Neural cell (in vitro differentiated cells): ENCODE results near the gene NHSL2. TPM values are rescaled to one million over a fixed set of nuclear protein-coding genes. Genes with fewer than 3 reads are reported as not detected.

Source experiments
- H2AFZ ChIP-seq: fragments of 200-600, 300-800 bp; sonication (generic), shearing (Covaris generic); 2 replicates; pipeline ENCODE4 v1.6.0; 2014; ENCODE audit warnings: low read depth, mild to moderate bottlenecking, antibody characterized with exemption, low read length, moderate library complexity
- H3F3A ChIP-seq: fragments of 200-600 bp; shearing (Covaris generic); 2 replicates; pipeline ENCODE4 v1.6.1; 2016; ENCODE audit warnings: mild to moderate bottlenecking, moderate library complexity, mixed read lengths, antibody characterized with exemption, low read length; ENCODE audit not compliant: insufficient read depth, poor library complexity, severe bottlenecking
- H3K27ac ChIP-seq: fragments of 200-600, 300-800 bp; sonication (generic), shearing (Covaris generic); 2 replicates; pipeline ENCODE4 v1.5.1; 2014; ENCODE audit warnings: mild to moderate bottlenecking, low read length, moderate library complexity
- H3K27me3 ChIP-seq: fragments of 300-800, 200-600 bp; sonication (generic), shearing (Covaris generic); 2 replicates; pipeline ENCODE4 v1.6.0; 2014; ENCODE audit warnings: mild to moderate bottlenecking, low read depth, low read length, moderate library complexity; ENCODE audit not compliant: insufficient read depth
- H3K36me3 ChIP-seq: fragments of 300-800, 200-600 bp; sonication (generic), shearing (Covaris generic); 2 replicates; pipeline ENCODE4 v1.5.1; 2014; ENCODE audit warnings: mild to moderate bottlenecking, antibody characterized with exemption, low read length, moderate library complexity; ENCODE audit not compliant: insufficient read depth
- H3K4me2 ChIP-seq: fragments of 300-800, 200-600 bp; sonication (generic), shearing (Covaris generic); 2 replicates; pipeline ENCODE4 v1.6.0; 2014; ENCODE audit warnings: mild to moderate bottlenecking, low read length
- H3K4me3 ChIP-seq: fragments of 300-800, 200-600 bp; sonication (generic), shearing (Covaris generic); 2 replicates; pipeline ENCODE4 v1.5.1; 2014; ENCODE audit warnings: mild to moderate bottlenecking, low read length, moderate library complexity
- H3K79me2 ChIP-seq: fragments of 200-600 bp; shearing (Covaris generic); replicated peaks from 2 replicates; pipeline ENCODE4 v1.6.0; 2014; ENCODE audit warnings: mild to moderate bottlenecking, low read length, moderate library complexity; ENCODE audit not compliant: insufficient read depth
- H3K9ac ChIP-seq: fragments of 300-800, 200-600 bp; sonication (generic), shearing (Covaris generic); 2 replicates; pipeline ENCODE4 v1.6.1; 2016; ENCODE audit warnings: mild to moderate bottlenecking, low read length, mixed read lengths
- H3K9me2 ChIP-seq: fragments of 200-600 bp; shearing (Covaris generic); 2 replicates; pipeline ENCODE4 v1.6.1; 2016; ENCODE audit warnings: mild to moderate bottlenecking, low read length, mixed read lengths; ENCODE audit not compliant: insufficient read depth
- H3K9me3 ChIP-seq: fragments of 200-600, 300-800 bp; sonication (generic), shearing (Covaris generic); 2 replicates; pipeline ENCODE4 v1.6.1; 2016; ENCODE audit warnings: mild to moderate bottlenecking, mixed run types, low read length, moderate library complexity, mixed read lengths
- H4K20me1 ChIP-seq: fragments of 200-600 bp; shearing (Covaris generic); 2 replicates; pipeline ENCODE4 v1.6.1; 2016; ENCODE audit warnings: mild to moderate bottlenecking, mixed run types; ENCODE audit not compliant: insufficient read depth
- EP300 ChIP-seq: fragments of 450-650 bp; conservative IDR thresholded peaks from 2 replicates; pipeline ENCODE4 v1.6.1; 2014; ENCODE audit warnings: antibody characterized with exemption, mild to moderate bottlenecking, moderate library complexity; ENCODE audit not compliant: poor library complexity, severe bottlenecking
- EZH2 ChIP-seq: fragments of 200-600, 300-800 bp; shearing (Covaris generic), sonication (generic); IDR thresholded peaks from 2 replicates; pipeline ENCODE4 v1.6.1; 2014; ENCODE audit warnings: antibody characterized with exemption, low read length, borderline replicate concordance, mild to moderate bottlenecking; ENCODE audit not compliant: insufficient read depth, poor library complexity, severe bottlenecking
- MXI1 ChIP-seq: fragments of 450-650 bp; conservative IDR thresholded peaks from 2 replicates; pipeline ENCODE4 v1.6.1; 2014; ENCODE audit warnings: antibody characterized with exemption, mild to moderate bottlenecking; ENCODE audit not compliant: poor library complexity, severe bottlenecking
- POLR2AphosphoS5 ChIP-seq: IDR thresholded peaks from 2 replicates; pipeline ENCODE4 v1.6.1; 2012
- RAD21 ChIP-seq: fragments of 450-650 bp; conservative IDR thresholded peaks from 2 replicates; pipeline ENCODE4 v1.6.1; 2014; ENCODE audit warnings: antibody characterized with exemption, mild to moderate bottlenecking, moderate library complexity
- SMC3 ChIP-seq: fragments of 450-650 bp; conservative IDR thresholded peaks from 2 replicates; pipeline ENCODE4 v1.6.1; 2014; ENCODE audit warnings: antibody characterized with exemption, mild to moderate bottlenecking, moderate library complexity; ENCODE audit not compliant: poor library complexity
- TAF1 ChIP-seq: IDR thresholded peaks from 2 replicates; pipeline ENCODE4 v1.6.1; 2012; ENCODE audit warnings: low read depth
- polyA plus RNA-seq: library from polyadenylated mRNA; depleted of rRNA; stranded (reverse); fragments of >200 nt; gene quantifications from 2 replicates; pipeline ENCODE4 v1.2.3, GENCODE V29; 2014
- TF ChIP-seq, protein P1 (sequence below): IDR thresholded peaks from 2 replicates; pipeline ENCODE4 v1.6.1; 2012; ENCODE audit warnings: borderline replicate concordance
- TF ChIP-seq, protein P2 (sequence below): fragments of 450-650 bp; IDR thresholded peaks from 2 replicates; pipeline ENCODE4 v1.5.1; 2014; ENCODE audit warnings: antibody characterized with exemption, mild to moderate bottlenecking, moderate library complexity; ENCODE audit not compliant: poor library complexity, severe bottlenecking

Gene NHSL2
- polyA plus RNA-seq, 1 donor from 2014 or later, result 0.87 TPM

DNA sequence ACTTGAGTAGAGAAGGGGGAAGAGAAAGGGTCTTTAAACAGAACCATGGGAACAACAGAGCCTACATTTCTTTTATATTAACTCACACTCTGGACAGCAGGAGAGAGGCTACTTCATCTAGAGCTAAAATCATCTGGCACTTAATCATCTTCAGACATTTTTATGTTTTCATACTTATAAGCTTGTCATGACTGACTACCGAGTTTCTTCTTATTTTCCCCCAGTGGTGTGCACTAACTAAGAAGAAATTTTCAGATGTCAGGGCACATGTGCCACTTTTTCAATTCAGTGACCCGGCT lies 232.9 kb downstream of the NHSL2 start:
- Histone ChIP-seq H3K79me2 (no peaks in the 10 kb centered on the region), H3K4me2 (no peak overlapping the region), H3K27ac (peak overlapping the region; percentile 90), H3K4me3 (peak overlapping the region; percentile 50), H3F3A (no peaks in the 10 kb centered on the region), H3K9me2 (no peaks in the 10 kb centered on the region), H2AFZ (no peak overlapping the region), H3K9ac (no peak overlapping the region), H3K27me3 (no peaks in the 10 kb centered on the region), H3K36me3 (no peaks in the 10 kb centered on the region), H3K9me3 (no peaks in the 10 kb centered on the region), H4K20me1 (no peaks in the 10 kb centered on the region)
- TF ChIP-seq SMC3 (no peak), MXI1 (no peak), EP300 (no peak), RAD21 (no peak), TAF1 (no peak), POLR2AphosphoS5 (no peak), EZH2 (no peak)
- TF ChIP-seq, protein P1, sequence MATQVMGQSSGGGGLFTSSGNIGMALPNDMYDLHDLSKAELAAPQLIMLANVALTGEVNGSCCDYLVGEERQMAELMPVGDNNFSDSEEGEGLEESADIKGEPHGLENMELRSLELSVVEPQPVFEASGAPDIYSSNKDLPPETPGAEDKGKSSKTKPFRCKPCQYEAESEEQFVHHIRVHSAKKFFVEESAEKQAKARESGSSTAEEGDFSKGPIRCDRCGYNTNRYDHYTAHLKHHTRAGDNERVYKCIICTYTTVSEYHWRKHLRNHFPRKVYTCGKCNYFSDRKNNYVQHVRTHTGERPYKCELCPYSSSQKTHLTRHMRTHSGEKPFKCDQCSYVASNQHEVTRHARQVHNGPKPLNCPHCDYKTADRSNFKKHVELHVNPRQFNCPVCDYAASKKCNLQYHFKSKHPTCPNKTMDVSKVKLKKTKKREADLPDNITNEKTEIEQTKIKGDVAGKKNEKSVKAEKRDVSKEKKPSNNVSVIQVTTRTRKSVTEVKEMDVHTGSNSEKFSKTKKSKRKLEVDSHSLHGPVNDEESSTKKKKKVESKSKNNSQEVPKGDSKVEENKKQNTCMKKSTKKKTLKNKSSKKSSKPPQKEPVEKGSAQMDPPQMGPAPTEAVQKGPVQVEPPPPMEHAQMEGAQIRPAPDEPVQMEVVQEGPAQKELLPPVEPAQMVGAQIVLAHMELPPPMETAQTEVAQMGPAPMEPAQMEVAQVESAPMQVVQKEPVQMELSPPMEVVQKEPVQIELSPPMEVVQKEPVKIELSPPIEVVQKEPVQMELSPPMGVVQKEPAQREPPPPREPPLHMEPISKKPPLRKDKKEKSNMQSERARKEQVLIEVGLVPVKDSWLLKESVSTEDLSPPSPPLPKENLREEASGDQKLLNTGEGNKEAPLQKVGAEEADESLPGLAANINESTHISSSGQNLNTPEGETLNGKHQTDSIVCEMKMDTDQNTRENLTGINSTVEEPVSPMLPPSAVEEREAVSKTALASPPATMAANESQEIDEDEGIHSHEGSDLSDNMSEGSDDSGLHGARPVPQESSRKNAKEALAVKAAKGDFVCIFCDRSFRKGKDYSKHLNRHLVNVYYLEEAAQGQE, result no peak
- TF ChIP-seq, protein P2, sequence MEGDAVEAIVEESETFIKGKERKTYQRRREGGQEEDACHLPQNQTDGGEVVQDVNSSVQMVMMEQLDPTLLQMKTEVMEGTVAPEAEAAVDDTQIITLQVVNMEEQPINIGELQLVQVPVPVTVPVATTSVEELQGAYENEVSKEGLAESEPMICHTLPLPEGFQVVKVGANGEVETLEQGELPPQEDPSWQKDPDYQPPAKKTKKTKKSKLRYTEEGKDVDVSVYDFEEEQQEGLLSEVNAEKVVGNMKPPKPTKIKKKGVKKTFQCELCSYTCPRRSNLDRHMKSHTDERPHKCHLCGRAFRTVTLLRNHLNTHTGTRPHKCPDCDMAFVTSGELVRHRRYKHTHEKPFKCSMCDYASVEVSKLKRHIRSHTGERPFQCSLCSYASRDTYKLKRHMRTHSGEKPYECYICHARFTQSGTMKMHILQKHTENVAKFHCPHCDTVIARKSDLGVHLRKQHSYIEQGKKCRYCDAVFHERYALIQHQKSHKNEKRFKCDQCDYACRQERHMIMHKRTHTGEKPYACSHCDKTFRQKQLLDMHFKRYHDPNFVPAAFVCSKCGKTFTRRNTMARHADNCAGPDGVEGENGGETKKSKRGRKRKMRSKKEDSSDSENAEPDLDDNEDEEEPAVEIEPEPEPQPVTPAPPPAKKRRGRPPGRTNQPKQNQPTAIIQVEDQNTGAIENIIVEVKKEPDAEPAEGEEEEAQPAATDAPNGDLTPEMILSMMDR, result no peak

DNA sequence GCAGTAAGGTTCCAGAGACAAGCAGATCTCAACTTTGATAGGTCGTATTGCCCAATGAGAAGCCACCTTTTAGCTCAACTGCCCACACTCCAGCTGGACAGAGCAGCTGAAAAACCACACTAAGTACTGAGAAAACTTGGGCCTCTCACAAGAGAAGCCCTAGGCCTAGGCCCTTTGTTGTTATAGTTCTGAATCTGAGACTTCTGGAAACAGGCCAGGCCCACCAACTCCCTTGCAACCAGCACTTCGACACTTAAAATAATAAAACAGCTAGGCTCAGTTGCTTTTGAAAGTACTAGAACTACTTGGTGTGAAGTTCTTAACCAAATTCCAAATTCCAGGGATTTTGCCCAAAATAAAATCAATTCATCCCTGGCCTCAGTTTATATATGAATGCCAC lies 234.5 kb downstream of the NHSL2 start:
- H3K4me3 ChIP-seq, result no peak overlapping the region
- no peaks in the 10 kb centered on the region for H3F3A ChIP-seq
- TF ChIP-seq, protein P1, result no peak
- TF ChIP-seq SMC3, result no peak
- TF ChIP-seq POLR2AphosphoS5, result no peak
- no peak for TF ChIP-seq RAD21
- no peak for TF ChIP-seq MXI1
- H3K36me3 ChIP-seq, result no peaks in the 10 kb centered on the region
- H3K9me3 ChIP-seq, result no peaks in the 10 kb centered on the region
- H3K79me2 ChIP-seq, result no peaks in the 10 kb centered on the region
- H3K4me2 ChIP-seq, result no peak overlapping the region
- no peaks in the 10 kb centered on the region for H3K9me2 ChIP-seq
- no peak overlapping the region for H3K27ac ChIP-seq
- no peak overlapping the region for H2AFZ ChIP-seq
- no peaks in the 10 kb centered on the region for H4K20me1 ChIP-seq
- H3K9ac ChIP-seq, result no peak overlapping the region
- no peaks in the 10 kb centered on the region for H3K27me3 ChIP-seq
